Measurements from ENCODE around the gene HEXIM2.

HEXIM2 gene

DNA sequence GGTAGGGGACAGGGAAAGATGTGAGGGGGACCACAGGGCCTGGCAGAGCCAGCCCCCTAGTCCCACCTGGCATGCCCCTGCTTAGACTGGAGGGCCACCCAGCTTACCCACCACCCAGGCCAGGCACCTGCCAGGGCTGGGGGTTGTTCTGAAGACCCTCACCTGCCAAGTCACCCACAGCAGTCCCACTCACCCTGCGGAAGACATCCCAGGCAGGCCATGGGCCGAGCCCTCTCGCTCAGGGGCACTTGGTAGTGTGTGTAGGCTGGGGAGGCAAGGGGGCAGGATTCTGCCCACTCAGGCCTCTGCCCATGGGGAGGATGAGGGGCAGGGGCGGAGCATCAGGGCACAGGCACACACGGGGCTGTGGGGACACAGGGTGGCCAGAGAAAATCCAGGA is 33.3 kb upstream of the HEXIM2 start:
- no peak for DNase-seq

- DNase-seq = no peak
These were observed 32.7 kb upstream of the HEXIM2 start for GRCh38 chr17:45128989-45129388.

DNA sequence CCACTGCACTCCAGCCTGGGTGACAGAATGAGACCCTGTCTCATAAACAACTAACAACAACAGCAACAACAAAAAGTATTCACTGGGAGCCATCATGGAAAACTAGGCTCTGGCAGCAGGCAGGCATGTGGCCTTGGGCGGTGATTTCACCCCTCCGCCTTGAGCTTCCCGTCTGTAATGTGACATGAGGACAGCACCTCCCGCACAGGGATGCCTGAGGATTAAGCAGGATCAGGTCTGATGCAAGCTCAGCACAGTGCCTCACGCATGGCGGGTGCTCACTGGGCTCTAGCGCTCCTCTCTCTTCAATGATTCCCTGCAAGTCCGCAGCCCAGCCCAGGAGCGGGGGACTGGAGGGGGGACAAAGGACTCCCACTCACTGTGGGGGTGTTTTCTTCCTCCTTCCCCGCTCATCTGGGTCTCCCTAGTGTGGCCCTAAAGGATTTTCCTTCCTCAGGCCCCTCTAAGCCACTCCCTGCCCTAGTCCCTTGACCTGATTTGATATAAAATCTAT is 32.2 kb upstream of the HEXIM2 start:
- DNase-seq = no peak

DNA sequence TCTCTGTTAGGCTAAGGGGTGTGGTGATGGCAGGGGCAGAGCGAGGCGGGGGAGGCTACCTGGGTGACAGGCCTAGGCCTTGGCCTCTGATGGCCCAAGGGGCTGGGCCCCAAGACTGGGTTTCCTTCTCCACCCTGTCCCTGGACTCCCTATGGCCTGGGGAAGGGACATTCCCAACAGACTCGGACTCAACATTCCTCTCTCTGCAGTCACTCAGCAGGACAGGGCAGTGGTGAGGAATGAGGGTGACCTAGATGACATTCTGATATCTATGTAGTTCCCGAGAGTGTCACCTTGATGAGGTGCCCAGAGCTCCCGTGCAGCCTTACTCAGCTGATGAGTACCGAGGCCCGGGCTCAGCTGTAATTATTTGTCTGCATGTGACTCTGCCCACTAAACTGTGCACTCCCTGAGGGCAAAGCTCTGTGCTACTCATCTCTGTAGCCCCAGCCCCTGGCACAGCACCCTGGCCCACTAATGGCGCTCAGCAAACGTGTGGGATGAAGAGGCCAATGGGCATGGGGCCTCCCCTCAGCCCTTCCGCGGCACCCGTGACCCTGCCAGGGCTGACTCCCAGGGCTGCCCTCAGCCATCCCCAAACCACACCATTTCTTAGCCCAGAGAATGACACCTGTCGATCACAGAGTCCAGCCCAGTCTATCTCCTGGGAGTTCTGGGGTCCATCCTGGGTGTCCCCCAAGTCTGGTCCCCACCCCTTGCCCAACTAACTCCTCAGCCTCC is 31.6 kb upstream of the HEXIM2 start:
- DNase-seq = no peak

GRCh38 chr17:45130681-45131615 is 30.7 kb upstream of the HEXIM2 start:
- no peak for DNase-seq

GRCh38 chr17:45131616-45132319 is 29.9 kb upstream of the HEXIM2 start:
- DNase-seq = no peak

DNA sequence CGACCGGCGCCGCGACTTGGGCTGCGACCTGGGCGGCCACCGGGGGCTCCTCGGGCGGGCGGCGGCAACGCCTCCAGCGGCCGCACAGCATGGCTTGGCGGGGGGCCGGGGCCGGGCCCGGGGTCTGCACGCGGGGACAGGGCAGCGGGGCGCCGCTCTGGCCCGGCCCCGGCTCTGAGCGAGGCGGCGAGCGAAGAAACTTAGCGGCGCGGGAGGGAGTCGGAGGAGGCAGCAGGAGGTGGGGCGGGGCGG is 29.4 kb upstream of the HEXIM2 start, which contains the start of gene PLCD3:
Gene PLCD3, minus strand, starts transcription at position 196 of the 252 bp plus-strand sequence. Its CDS starts 105 bp downstream, at position 91.
- DNase-seq = no peak

GRCh38 chr17:45132572-45133463 is 28.9 kb upstream of the HEXIM2 start:
- peak; percentile 71 for DNase-seq

DNA sequence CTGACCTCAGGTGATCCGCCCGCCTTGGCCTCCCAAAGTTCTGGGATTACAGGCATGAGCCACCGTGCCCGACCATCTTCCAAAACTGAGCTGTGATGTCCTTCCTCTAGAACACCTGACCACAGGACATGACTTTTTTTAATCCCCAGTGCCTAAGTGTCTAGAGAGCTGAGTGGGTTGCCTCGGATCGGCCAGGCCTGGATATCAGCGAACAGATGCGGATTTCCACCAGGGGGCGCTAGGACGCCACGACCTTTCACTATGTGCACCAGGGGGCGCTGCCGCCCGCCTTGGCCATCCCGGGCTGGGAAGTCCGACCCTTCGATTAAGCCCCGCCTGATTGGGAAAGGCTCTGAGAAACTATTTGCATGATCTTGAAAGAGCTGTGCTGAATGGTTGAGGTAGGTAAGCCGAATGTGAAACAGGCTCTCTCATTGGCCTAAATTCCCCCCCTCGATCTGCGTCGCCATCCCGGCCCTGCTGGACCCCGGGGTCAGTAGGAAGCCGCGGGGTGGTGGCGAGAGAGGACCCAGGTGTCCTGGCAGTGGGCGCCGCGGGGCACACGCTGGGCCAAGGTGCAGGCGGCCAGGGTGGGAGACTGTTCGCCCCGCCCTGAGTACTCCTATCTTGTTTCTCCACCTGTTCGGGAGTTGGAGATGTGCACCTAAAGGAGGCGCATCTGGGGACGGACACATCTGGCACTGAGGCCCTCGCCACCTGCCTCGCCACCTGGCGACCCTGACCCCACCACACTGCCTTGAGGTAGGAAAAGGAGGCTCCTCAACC is 26.3 kb upstream of the HEXIM2 start, which contains the start of gene ACBD4:
Gene ACBD4, plus strand, starts transcription at position 496 of the 786 bp plus-strand sequence. CDS start 458 bp downstream, outside the sequence.
- peak; percentile 98 for DNase-seq

- no peak for DNase-seq
These were observed 25.5 kb upstream of the HEXIM2 start for GRCh38 chr17:45135978-45136791.

GRCh38 chr17:45136846-45137560 is 24.7 kb upstream of the HEXIM2 start:
- no peak for DNase-seq

GRCh38 chr17:45137561-45138305 is 23.9 kb upstream of the HEXIM2 start:
- DNase-seq = no peak

DNA sequence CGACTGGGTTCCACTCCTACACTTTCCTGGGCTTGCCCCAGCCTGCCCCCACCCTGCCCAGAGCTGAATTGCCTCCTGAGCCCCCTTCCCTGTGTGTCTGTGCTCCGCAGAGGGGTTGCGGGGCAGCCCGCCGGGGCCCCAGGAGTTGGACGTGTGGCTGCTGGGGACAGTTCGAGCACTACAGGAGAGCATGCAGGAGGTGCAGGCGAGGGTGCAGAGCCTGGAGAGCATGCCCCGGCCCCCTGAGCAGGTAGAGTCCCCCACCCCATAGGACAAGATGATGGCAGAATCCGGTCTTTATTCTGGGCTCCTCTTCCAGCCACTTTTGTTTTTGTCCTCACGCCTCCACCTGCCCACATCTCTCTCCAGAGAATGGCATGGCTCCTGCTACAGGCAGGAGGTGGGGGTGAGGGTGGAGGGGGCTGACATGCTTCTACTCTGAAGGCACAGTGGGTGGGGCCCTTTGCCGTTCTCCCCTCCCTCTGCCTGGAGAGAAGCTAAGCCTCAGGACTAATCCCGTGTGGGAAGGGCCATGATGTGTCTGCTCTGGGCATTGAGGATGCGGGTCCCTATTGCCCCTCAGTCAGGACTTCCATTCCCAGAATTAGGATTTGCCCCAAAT is 22.7 kb upstream of the HEXIM2 start:
- no peak for DNase-seq

GRCh38 chr17:45139533-45139920 is 22.1 kb upstream of the HEXIM2 start:
- DNase-seq = no peak

DNA sequence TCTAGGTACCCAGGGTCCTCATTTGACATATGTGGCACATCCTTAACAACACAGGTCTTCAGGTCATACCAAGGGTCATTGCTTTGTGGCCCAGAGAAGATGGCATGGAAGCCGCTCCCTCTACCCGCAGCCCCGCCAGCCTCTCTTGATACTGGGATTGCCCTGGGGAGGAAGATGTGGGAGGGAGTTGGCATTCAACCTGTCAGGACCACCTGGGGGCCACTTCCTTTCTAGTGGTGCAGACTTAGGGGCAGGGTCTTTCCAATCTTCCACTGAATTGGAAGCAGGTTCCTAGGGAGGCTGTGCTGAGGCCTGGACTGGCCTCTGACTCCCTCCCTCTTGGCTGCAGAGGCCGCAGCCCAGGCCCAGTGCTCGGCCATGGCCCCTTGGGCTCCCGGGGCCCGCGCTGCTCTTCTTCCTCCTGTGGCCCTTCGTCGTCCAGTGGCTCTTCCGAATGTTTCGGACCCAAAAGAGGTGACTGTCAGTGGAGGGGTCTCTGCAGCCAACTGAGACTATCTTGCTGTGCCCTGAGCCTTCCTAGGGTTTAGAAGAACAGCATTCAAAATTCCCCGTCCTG is 18.5 kb upstream of the HEXIM2 start:
- no peak for DNase-seq

- no peak for DNase-seq
These were observed 17.9 kb upstream of the HEXIM2 start for GRCh38 chr17:45143767-45144198.

GRCh38 chr17:45144199-45145034 is 17.3 kb upstream of the HEXIM2 start:
- no peak for DNase-seq

Data from KG1 (cell line).